Measurements from ENCODE around the gene PIGK.
A peak's percentile ranks its signal among the peaks of the same experiment; 100 is the strongest.
"Not testable (repeated sequence)": the region's sequence is repeated elsewhere in the genome, so short reads cannot be mapped to it uniquely, and the experiment has no call there.

Gene PIGK

DNA sequence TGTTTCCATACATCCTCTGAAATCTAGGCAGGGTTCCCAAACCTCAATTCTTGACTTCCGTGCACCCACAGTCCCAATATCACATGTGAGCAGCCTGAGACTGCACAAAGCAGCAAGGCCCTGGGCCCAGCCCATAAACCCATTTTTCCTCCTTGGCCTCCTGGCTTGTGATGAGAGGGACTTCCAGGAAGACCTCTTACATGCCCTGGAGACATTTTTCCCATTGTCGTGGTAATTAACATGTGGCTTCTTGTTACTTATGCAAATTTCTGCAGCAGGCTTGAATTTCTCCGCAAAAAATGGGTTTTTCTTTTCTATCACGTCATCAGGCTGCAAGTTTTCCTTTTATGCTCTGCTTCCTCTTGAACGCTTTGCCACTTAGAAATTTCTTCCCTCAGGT, 3.3 kb upstream of the PIGK start:
- no peak for ATAC-seq (ENCODE audit: low read depth)
- H3K9me3 Mint-ChIP-seq, result no peaks in the 10 kb centered on the region
- no peak for DNase-seq (ENCODE audit: low spot score in 2 of 2)
- no peak overlapping the region for H3K27ac Mint-ChIP-seq
- peaks cover 14% of the 10 kb centered on the region for H3K4me1 Mint-ChIP-seq
- H3K27me3 Mint-ChIP-seq, result peaks cover 3% of the 10 kb centered on the region
- peaks cover 15% of the 10 kb centered on the region for H3K36me3 Mint-ChIP-seq
- H3K4me3 Mint-ChIP-seq, result no peak overlapping the region

GRCh38 chr1:77220687-77221463, 1.6 kb upstream of the PIGK start:
- no peaks in the 10 kb centered on the region for H3K9me3 Mint-ChIP-seq
- H3K27ac Mint-ChIP-seq, result no peak overlapping the region

GRCh38 chr1:77218477-77219165, 609 bp downstream of the PIGK start:
- peak; percentile 37 for ATAC-seq (ENCODE audit: low read depth)
- DNase-seq (ENCODE audit: low spot score in 2 of 2), result no peak
- H3K27ac Mint-ChIP-seq, result peak overlapping the region; percentile 92
- H3K4me3 Mint-ChIP-seq, result peak overlapping the region; percentile 92
- no peaks in the 10 kb centered on the region for H3K9me3 Mint-ChIP-seq
- no peaks in the 10 kb centered on the region for H3K27me3 Mint-ChIP-seq
- peaks cover 23% of the 10 kb centered on the region for H3K4me1 Mint-ChIP-seq
- H3K36me3 Mint-ChIP-seq, result peaks cover 15% of the 10 kb centered on the region

More at GRCh38 chr1:77220687-77221463, 1.6 kb upstream of the PIGK start:
- Mint-ChIP-seq H3K4me3 (peak overlapping the region; percentile 61), H3K36me3 (peaks cover 15% of the 10 kb centered on the region), H3K27me3 (no peaks in the 10 kb centered on the region), H3K4me1 (peaks cover 19% of the 10 kb centered on the region)
- DNase-seq (ENCODE audit: low spot score in 2 of 2) (no peak), ATAC-seq (ENCODE audit: low read depth) (no peak)

DNA sequence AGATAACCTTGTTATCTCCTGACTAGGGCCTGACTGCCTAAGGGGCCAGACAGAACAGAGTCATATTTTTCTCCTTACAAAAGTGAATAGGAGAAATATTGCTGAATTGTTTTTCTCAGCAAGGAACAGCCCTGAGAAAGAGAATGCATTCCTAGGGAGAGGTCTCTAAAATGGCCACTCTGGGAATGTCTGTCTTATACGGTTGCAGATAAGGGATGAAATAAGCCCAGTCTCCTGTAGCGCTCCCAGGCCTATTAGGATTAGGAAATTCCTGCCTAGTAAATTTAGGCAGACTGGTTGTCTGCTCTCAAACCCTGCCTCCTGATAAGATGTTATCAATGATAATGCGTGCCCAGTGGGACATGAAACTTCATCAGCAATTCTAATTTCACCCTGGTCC, 15.2 kb downstream of the PIGK start:
- not testable (repeated sequence) for H3K27ac Mint-ChIP-seq; H3K4me3 Mint-ChIP-seq; H3K27me3 Mint-ChIP-seq; ATAC-seq (ENCODE audit: low read depth); DNase-seq (ENCODE audit: low spot score in 2 of 2); H3K9me3 Mint-ChIP-seq; H3K4me1 Mint-ChIP-seq
- peaks cover 25% of the 10 kb centered on the region for H3K36me3 Mint-ChIP-seq

DNA sequence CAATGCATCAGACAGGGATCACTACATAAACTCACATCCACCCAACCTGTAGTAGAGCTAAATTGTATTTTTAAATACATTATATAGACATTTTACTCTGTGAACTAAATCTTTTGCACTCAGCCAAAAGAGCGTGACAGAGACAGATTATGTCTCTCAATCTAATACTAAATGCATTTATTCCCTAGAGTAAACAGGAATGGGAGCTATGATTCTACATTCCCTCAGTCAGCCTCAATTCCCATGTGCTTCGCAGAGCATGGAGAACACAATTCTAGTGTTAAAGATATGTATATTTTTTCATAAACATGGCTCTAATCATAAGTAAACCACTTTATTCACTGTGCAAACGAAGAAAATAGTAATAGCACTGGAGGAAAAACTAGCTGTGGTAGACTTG, 16.5 kb downstream of the PIGK start:
- H3K4me1 Mint-ChIP-seq, result peaks cover 2% of the 10 kb centered on the region
- peaks cover 10% of the 10 kb centered on the region for H3K9me3 Mint-ChIP-seq
- no peak overlapping the region for H3K4me3 Mint-ChIP-seq
- H3K36me3 Mint-ChIP-seq, result peaks cover 23% of the 10 kb centered on the region
- H3K27me3 Mint-ChIP-seq, result no peaks in the 10 kb centered on the region
- ATAC-seq (ENCODE audit: low read depth) (no peak), DNase-seq (ENCODE audit: low spot score in 2 of 2) (no peak)
- no peak overlapping the region for H3K27ac Mint-ChIP-seq

DNA sequence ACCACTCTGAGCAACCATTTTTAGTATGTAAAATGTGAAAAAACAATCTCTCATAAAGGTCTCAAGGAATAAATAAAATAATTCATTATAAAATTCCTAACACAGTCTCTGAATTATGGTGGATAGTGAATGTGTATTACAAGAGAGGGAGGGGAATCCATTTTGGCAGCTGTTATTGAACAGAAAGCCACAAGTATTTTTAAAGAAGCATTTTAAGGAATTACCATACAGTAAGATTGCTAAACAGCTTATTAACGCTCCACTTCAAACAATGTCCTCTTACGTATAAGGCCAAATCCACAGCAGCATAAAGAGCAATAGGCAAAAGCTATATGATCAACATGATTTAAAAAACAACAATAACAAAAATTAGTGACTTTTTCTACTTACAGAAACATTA, 18.4 kb downstream of the PIGK start:
- H3K36me3 Mint-ChIP-seq, result peaks cover 35% of the 10 kb centered on the region
- DNase-seq (ENCODE audit: low spot score in 2 of 2) (no peak), ATAC-seq (ENCODE audit: low read depth) (no peak)
- no peaks in the 10 kb centered on the region for H3K27me3 Mint-ChIP-seq
- peaks cover 2% of the 10 kb centered on the region for H3K4me1 Mint-ChIP-seq
- no peak overlapping the region for H3K27ac Mint-ChIP-seq
- H3K9me3 Mint-ChIP-seq, result peaks cover 12% of the 10 kb centered on the region
- no peak overlapping the region for H3K4me3 Mint-ChIP-seq

GRCh38 chr1:77200293-77200692, 18.9 kb downstream of the PIGK start:
- peaks cover 32% of the 10 kb centered on the region for H3K36me3 Mint-ChIP-seq
- H3K4me1 Mint-ChIP-seq, result peaks cover 2% of the 10 kb centered on the region
- peaks cover 12% of the 10 kb centered on the region for H3K9me3 Mint-ChIP-seq
- H3K27me3 Mint-ChIP-seq, result no peaks in the 10 kb centered on the region
- no peak overlapping the region for H3K4me3 Mint-ChIP-seq
- DNase-seq (ENCODE audit: low spot score in 2 of 2) (no peak), ATAC-seq (ENCODE audit: low read depth) (no peak)
- no peak overlapping the region for H3K27ac Mint-ChIP-seq

DNA sequence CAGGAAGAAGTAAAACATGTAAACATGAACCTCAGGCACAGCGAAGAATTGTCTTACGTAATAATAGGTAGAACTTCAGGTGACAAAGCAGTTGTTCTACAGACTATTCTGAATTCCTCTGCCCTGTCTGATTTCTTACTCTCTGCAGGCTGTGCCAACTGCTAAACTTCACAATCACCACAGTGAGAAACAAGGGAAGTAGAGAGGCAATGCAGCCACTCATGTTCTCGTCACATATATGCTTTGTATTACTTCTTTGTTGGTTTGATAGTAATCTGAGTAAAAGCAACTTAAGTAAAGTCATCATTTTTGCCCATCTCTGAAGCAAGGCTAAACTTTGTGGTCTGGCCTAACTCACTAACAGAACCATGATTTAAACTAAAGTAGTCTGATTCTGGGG, 21.9 kb downstream of the PIGK start:
- ATAC-seq (ENCODE audit: low read depth) (no peak), DNase-seq (ENCODE audit: low spot score in 2 of 2) (no peak)
- no peak overlapping the region for H3K27ac Mint-ChIP-seq
- H3K4me3 Mint-ChIP-seq, result no peak overlapping the region
- peaks cover 34% of the 10 kb centered on the region for H3K36me3 Mint-ChIP-seq
- peaks cover 4% of the 10 kb centered on the region for H3K4me1 Mint-ChIP-seq
- no peaks in the 10 kb centered on the region for H3K27me3 Mint-ChIP-seq
- peaks cover 2% of the 10 kb centered on the region for H3K9me3 Mint-ChIP-seq

DNA sequence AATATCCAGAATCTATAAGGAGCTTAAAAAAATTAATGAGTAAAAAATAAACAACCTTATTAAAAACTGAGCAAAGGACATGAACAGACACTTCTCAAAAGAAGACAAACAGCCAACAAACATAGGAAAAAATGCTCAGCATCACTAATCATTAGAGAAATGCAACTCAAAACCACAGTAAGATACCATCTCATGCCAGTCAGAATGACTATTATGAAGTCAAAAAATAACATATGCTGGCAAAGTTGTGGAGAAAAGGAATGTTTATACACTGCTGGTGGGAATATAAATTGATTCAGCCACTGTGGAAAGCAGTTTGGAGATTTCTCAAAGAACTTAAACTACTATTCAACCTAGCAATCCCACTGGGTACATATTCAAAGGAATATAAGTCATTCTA, 25.3 kb downstream of the PIGK start:
- H3K4me1 Mint-ChIP-seq, result peaks cover 4% of the 10 kb centered on the region
- ATAC-seq (ENCODE audit: low read depth), result no peak
- H3K9me3 Mint-ChIP-seq, result peaks cover 4% of the 10 kb centered on the region
- H3K4me3 Mint-ChIP-seq, result no peak overlapping the region
- peaks cover 33% of the 10 kb centered on the region for H3K36me3 Mint-ChIP-seq
- H3K27ac Mint-ChIP-seq, result no peak overlapping the region
- no peaks in the 10 kb centered on the region for H3K27me3 Mint-ChIP-seq
- DNase-seq (ENCODE audit: low spot score in 2 of 2), result no peak

DNA sequence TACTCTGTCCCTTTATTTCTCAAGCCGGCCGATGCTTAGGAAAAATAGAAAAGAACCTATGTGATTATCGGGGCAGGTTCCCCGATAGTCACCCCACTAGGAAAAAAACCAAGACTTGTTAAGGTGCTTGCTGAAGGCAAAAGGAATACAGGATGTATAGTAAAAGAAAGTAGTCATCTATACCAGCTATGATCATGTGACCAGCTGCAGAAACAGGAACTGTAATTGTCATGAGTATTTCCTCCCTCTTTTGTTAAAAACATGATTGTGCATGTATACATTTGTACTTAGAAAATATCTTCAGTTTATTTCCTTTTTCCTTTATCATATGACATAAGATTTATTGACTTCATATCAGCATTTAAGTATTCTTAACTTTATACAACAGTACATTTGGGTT, 30.5 kb downstream of the PIGK start:
- no peaks in the 10 kb centered on the region for H3K27me3 Mint-ChIP-seq
- H3K36me3 Mint-ChIP-seq, result peaks cover 33% of the 10 kb centered on the region
- H3K27ac Mint-ChIP-seq, result no peak overlapping the region
- no peak overlapping the region for H3K4me3 Mint-ChIP-seq
- DNase-seq (ENCODE audit: low spot score in 2 of 2) (no peak), ATAC-seq (ENCODE audit: low read depth) (no peak)
- peaks cover 2% of the 10 kb centered on the region for H3K9me3 Mint-ChIP-seq
- peaks cover 2% of the 10 kb centered on the region for H3K4me1 Mint-ChIP-seq

DNA sequence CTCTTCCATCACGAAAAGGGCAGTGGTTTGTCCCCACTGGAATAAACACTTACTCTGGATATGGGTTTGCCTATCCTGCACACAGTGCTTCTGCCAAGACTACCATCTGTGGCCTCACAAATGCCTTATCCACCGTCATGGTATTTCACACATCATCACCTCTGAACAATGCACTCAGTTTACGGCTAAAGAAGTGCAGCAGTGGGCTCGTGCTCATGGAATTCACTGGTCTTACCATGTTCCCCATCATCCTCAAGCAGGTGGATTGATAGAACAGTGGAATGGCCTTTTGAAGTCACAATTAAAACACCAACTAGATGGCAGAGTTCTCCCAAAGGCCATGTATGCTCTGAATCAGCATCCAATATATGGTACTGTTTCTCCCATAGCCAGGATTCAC, 32.3 kb downstream of the PIGK start:
- not testable (repeated sequence) for H3K27ac Mint-ChIP-seq; H3K4me1 Mint-ChIP-seq; H3K4me3 Mint-ChIP-seq; ATAC-seq (ENCODE audit: low read depth); DNase-seq (ENCODE audit: low spot score in 2 of 2); H3K9me3 Mint-ChIP-seq; H3K27me3 Mint-ChIP-seq
- H3K36me3 Mint-ChIP-seq, result peaks cover 30% of the 10 kb centered on the region

GRCh38 chr1:77182083-77182482, 37.1 kb downstream of the PIGK start:
- H3K36me3 Mint-ChIP-seq, result peaks cover 23% of the 10 kb centered on the region
- H3K27me3 Mint-ChIP-seq, result no peaks in the 10 kb centered on the region
- no peak for DNase-seq (ENCODE audit: low spot score in 2 of 2)
- no peaks in the 10 kb centered on the region for H3K4me1 Mint-ChIP-seq
- H3K9me3 Mint-ChIP-seq, result peaks cover 7% of the 10 kb centered on the region
- ATAC-seq (ENCODE audit: low read depth), result no peak
- H3K27ac Mint-ChIP-seq, result no peak overlapping the region
- H3K4me3 Mint-ChIP-seq, result no peak overlapping the region

DNA sequence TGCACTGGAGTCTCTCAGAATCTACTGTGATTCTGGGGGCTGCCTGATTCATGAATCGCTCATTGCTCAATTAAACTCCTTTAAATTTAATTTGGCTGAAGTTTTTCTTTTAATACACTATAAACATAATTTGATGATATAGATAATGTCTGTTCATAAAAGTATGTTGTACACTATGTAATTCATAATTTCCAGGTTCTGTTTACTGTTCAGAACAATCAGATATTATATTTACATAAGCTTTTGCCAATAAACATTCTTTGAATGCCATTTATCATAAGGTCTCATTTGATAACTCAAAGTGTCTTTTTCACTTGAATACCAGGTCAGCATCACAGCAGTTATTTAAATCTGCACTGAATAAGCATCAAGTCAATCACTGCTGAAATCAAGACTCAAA, 39.6 kb downstream of the PIGK start:
- Mint-ChIP-seq H3K27ac (no peak overlapping the region), H3K9me3 (peaks cover 11% of the 10 kb centered on the region), H3K4me1 (no peaks in the 10 kb centered on the region), H3K36me3 (peaks cover 20% of the 10 kb centered on the region), H3K4me3 (no peak overlapping the region), H3K27me3 (no peaks in the 10 kb centered on the region)
- DNase-seq (ENCODE audit: low spot score in 2 of 2) (no peak), ATAC-seq (ENCODE audit: low read depth) (no peak)

DNA sequence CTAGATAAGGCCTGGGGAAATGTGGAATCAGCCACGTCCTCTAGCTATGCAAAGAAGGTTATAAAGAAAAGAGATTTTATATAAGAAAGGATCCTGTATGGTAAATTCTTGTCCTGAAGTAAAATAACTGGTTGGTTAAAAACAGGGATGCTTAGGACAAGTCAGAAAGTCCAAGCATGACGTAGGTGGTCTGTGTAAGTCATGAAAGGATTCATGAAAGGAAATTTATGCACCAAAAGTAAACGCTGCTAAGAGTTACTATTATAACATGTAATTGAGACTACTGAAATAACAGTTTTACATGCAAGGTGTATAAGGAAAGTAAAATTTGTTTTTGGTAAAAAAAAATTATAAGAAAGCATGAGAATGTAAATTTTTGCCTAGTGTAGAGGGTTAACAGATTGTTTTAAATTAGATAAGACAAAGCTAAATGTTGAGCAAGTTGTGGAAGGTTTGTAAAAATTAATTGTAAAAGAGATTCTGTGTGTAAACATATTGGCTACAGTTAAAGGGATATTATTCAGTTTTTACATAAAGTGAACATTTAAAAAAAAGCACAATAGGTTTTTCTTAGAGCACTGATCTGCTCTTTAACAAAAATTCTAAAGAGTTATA, 43.9 kb downstream of the PIGK start:
- Mint-ChIP-seq H3K9me3 (peaks cover 11% of the 10 kb centered on the region), H3K27me3 (no peaks in the 10 kb centered on the region), H3K4me1 (no peaks in the 10 kb centered on the region), H3K27ac (no peak overlapping the region), H3K36me3 (peaks cover 25% of the 10 kb centered on the region), H3K4me3 (no peak overlapping the region)
- no peak for ATAC-seq (ENCODE audit: low read depth)
- DNase-seq (ENCODE audit: low spot score in 2 of 2), result no peak
